Kidney epithelial cell (primary cell): ENCODE results near the gene ASCL2. TPM values are rescaled to one million over a fixed set of nuclear protein-coding genes. Genes with fewer than 3 reads are reported as not detected.

ENCODE experiments used
- DNase-seq: peaks from one replicate; pipeline ENCODE4 v3.0.0-alpha.2; 2010; ENCODE audit warnings: low read depth
- H3K27me3 ChIP-seq: 2 replicates; pipeline ENCODE4 v1.6.0; 2011; ENCODE audit warnings: low read length; ENCODE audit not compliant: control insufficient read depth, insufficient read depth
- H3K36me3 ChIP-seq: 2 replicates; pipeline ENCODE4 v1.5.1; 2011; ENCODE audit warnings: low read length; ENCODE audit not compliant: control insufficient read depth, insufficient read depth
- H3K4me3 ChIP-seq: 2 replicates; pipeline ENCODE4 v1.5.1; 2011; ENCODE audit warnings: low read depth, mild to moderate bottlenecking, control low read depth, low read length
- CTCF ChIP-seq: IDR thresholded peaks from 2 replicates; pipeline ENCODE4 v1.5.1; 2011; ENCODE audit warnings: mild to moderate bottlenecking, moderate library complexity, low read length, control low read depth, inconsistent platforms; ENCODE audit not compliant: insufficient read depth, poor library complexity, severe bottlenecking
- total RNA-seq: library from RNA; depleted of rRNA; stranded (reverse); fragments of >200 nt; gene quantifications from 2 replicates; pipeline ENCODE4 v1.2.3, GENCODE V29; 2015

Gene ASCL2
- total RNA-seq, 1 donor from 2014 or later, result not detected

GRCh38 chr11:2316963-2317244 lies 46.5 kb upstream of the ASCL2 start:
- no peak for TF ChIP-seq CTCF
- no peak for DNase-seq
- no peaks in the 10 kb centered on the region for H3K36me3 ChIP-seq
- H3K27me3 ChIP-seq, result peaks cover 4% of the 10 kb centered on the region
- no peak overlapping the region for H3K4me3 ChIP-seq

GRCh38 chr11:2316169-2316962 lies 46.0 kb upstream of the ASCL2 start:
- H3K4me3 ChIP-seq, result no peak overlapping the region
- H3K36me3 ChIP-seq, result no peaks in the 10 kb centered on the region
- peaks cover 4% of the 10 kb centered on the region for H3K27me3 ChIP-seq
- no peak for DNase-seq
- no peak for TF ChIP-seq CTCF

GRCh38 chr11:2315395-2316168 lies 45.2 kb upstream of the ASCL2 start:
- TF ChIP-seq CTCF, result no peak
- H3K4me3 ChIP-seq, result no peak overlapping the region
- peaks cover 4% of the 10 kb centered on the region for H3K27me3 ChIP-seq
- H3K36me3 ChIP-seq, result no peaks in the 10 kb centered on the region
- DNase-seq, result no peak

GRCh38 chr11:2314525-2315394 lies 44.4 kb upstream of the ASCL2 start:
- no peak overlapping the region for H3K4me3 ChIP-seq
- H3K36me3 ChIP-seq, result no peaks in the 10 kb centered on the region
- no peak for TF ChIP-seq CTCF
- H3K27me3 ChIP-seq, result peaks cover 2% of the 10 kb centered on the region
- DNase-seq, result no peak

- Histone ChIP-seq H3K4me3 (no peak overlapping the region), H3K27me3 (peaks cover 2% of the 10 kb centered on the region), H3K36me3 (no peaks in the 10 kb centered on the region)
- no peak for DNase-seq
- TF ChIP-seq CTCF, result no peak
Measured at GRCh38 chr11:2314136-2314524, 43.7 kb upstream of the ASCL2 start.
